Calu3 (cell line): ENCODE measurements around the gene PLXNA4. TPM values are rescaled to one million over a fixed set of nuclear protein-coding genes. Genes with fewer than 3 reads are reported as not detected.

Experiments
- BruUV-seq: library from RNA; stranded (reverse); fragments of 400-500 nt; replicated peaks from 2 replicates; lab custom pipeline; 2021; lab: Mats Ljungman, UMichigan
- CTCF ChIA-PET: fragments of 300-600 bp; sonication (Branson Sonifier 250); formaldehyde crosslinking; loops from one replicate; lab custom pipeline; 2022; ENCODE audit warnings: antibody characterized with exemption; lab: Charles Lee
- DNase-seq: peaks from one replicate; pipeline ENCODE4 v3.0.0; 2022
- H3K27ac Mint-ChIP-seq: one replicate; pipeline ENCODE4 v1.8.0; 2022; ENCODE audit warnings: mixed read lengths; ENCODE audit not compliant: unreplicated experiment
- H3K27me3 Mint-ChIP-seq: one replicate; pipeline ENCODE4 v1.8.0; 2022; ENCODE audit warnings: mixed read lengths; ENCODE audit not compliant: unreplicated experiment
- H3K36me3 Mint-ChIP-seq: one replicate; pipeline ENCODE4 v1.8.0; 2022; ENCODE audit warnings: mild to moderate bottlenecking, moderate library complexity, mixed read lengths; ENCODE audit not compliant: insufficient read depth, unreplicated experiment
- H3K4me1 Mint-ChIP-seq: one replicate; pipeline ENCODE4 v1.8.0; 2022; ENCODE audit warnings: mild to moderate bottlenecking, low read depth, mixed read lengths; ENCODE audit not compliant: unreplicated experiment
- H3K4me3 Mint-ChIP-seq: one replicate; pipeline ENCODE4 v1.8.0; 2022; ENCODE audit warnings: mild to moderate bottlenecking, low read depth, moderate library complexity, mixed read lengths; ENCODE audit not compliant: unreplicated experiment
- H3K9me3 Mint-ChIP-seq: one replicate; pipeline ENCODE4 v1.8.0; 2022; ENCODE audit warnings: low read depth, mixed read lengths; ENCODE audit not compliant: unreplicated experiment
- CTCF ChIP-seq: fragments of 200-600 bp; IDR thresholded peaks from one replicate; pipeline ENCODE4 v1.8.0; 2022; ENCODE audit warnings: antibody characterized with exemption; ENCODE audit not compliant: unreplicated experiment
- intact Hi-C: fragments of 100-400 bp; cut with micrococcal nuclease; formaldehyde crosslinking; loops from one replicate; pipeline ENCODE4 v1.10.0; 2022; ENCODE audit not compliant: unreplicated experiment
- total RNA-seq: library from RNA; stranded (reverse); gene quantifications from 2 replicates; pipeline ENCODE4 v1.2.3, GENCODE V29; 2022

The PLXNA4 gene
- total RNA-seq, 1 experiment from 2014 or later: not detected

GRCh38 chr7:132472463-132473120 is 103.7 kb downstream of the PLXNA4 start:
- Mint-ChIP-seq H3K27me3 (peaks cover 99% of the 10 kb centered on the region), H3K27ac (no peak overlapping the region), H3K36me3 (no peaks in the 10 kb centered on the region), H3K9me3 (no peaks in the 10 kb centered on the region), H3K4me1 (no peaks in the 10 kb centered on the region), H3K4me3 (no peak overlapping the region)
- intact Hi-C loops: no loop called here
- TF ChIP-seq CTCF: no peak
- BruUV-seq: no TSS peak
- DNase-seq: no peak
- CTCF ChIA-PET: no interaction called here

DNA sequence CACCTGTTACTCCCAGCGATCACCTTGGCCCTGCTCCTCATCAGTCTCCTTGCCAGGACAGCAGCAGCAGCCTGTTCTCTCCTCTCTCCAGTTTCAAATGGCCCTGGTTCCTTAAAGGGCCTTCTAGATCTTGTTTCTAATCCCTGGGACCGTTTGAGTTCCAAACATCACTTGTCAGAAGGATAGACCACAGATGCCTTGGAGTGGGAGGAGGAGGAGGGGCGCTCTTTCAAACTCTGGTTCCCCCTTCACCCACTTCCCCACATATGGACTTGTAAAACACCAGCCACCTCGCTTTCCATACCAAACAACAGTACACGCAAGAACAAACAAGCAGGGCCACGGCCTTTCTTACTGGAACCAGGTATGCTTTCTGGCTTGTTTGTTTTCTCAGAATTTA is 104.8 kb downstream of the PLXNA4 start:
- Mint-ChIP-seq H3K36me3 (no peaks in the 10 kb centered on the region), H3K27ac (no peak overlapping the region), H3K4me1 (no peaks in the 10 kb centered on the region), H3K4me3 (no peak overlapping the region), H3K27me3 (peaks cover 97% of the 10 kb centered on the region), H3K9me3 (no peaks in the 10 kb centered on the region)
- intact Hi-C loops: no loop called here
- DNase-seq: no peak
- TF ChIP-seq CTCF: no peak
- no TSS peak for BruUV-seq
- CTCF ChIA-PET: no interaction called here

GRCh38 chr7:132469681-132470080 is 106.6 kb downstream of the PLXNA4 start:
- H3K36me3 Mint-ChIP-seq: no peaks in the 10 kb centered on the region
- peaks cover 95% of the 10 kb centered on the region for H3K27me3 Mint-ChIP-seq
- no peaks in the 10 kb centered on the region for H3K4me1 Mint-ChIP-seq
- no TSS peak for BruUV-seq
- CTCF ChIA-PET: no interaction called here
- no peak for DNase-seq
- no peak overlapping the region for H3K4me3 Mint-ChIP-seq
- no peaks in the 10 kb centered on the region for H3K9me3 Mint-ChIP-seq
- H3K27ac Mint-ChIP-seq: no peak overlapping the region
- TF ChIP-seq CTCF: no peak
- intact Hi-C loops: no loop called here

DNA sequence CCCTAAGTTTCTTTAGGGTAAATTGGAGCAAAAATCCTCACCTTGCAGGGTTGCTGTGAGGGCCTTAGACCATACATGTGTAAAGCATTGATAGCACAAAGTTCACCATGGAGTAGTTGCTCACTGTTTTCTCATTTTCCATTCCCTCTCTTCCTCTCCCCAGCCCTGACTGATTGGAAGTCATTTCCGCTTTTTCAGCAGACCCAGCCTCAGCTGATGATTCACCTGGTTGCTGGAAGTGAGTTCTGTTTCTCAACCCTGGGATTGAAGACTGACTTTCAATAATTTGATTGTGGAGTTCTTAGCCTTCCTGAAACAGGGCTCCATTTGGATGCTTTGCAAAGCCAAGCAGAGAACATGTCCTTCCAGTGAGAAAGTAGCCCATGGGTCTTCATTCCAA is 107.0 kb downstream of the PLXNA4 start:
- DNase-seq: no peak
- TF ChIP-seq CTCF: no peak
- Mint-ChIP-seq H3K4me1 (no peaks in the 10 kb centered on the region), H3K4me3 (no peak overlapping the region), H3K27ac (no peak overlapping the region), H3K27me3 (peaks cover 92% of the 10 kb centered on the region), H3K36me3 (no peaks in the 10 kb centered on the region), H3K9me3 (no peaks in the 10 kb centered on the region)
- intact Hi-C loops: no loop called here
- no TSS peak for BruUV-seq
- CTCF ChIA-PET: no interaction called here
